HG03575 (cell line): Measurements from ENCODE around the gene VMO1.
"Not testable (repeated sequence)": the region's sequence is repeated elsewhere in the genome, so short reads cannot be mapped to it uniquely, and the experiment has no call there.

Source experiments
- ATAC-seq: cut with Tn5 transposase; IDR thresholded peaks from one replicate; pipeline ENCODE4 v1.9.1; 2021; ENCODE audit not compliant: unreplicated experiment, insufficient number of reproducible peaks, low FRiP score; ENCODE audit errors: extremely low read depth

Gene VMO1

GRCh38 chr17:4786106-4786511 is at the start of gene VMO1:
VMO1 (minus strand) TSS chr17:4786364; CDS start chr17:4786352, 12 bp downstream.
- no peak for ATAC-seq

- ATAC-seq: no peak
Measured at GRCh38 chr17:4834681-4835020, 48.5 kb upstream of the VMO1 start.

- no peak for ATAC-seq
Measured at GRCh38 chr17:4833941-4834680, 47.9 kb upstream of the VMO1 start.

- ATAC-seq: no peak
Measured at GRCh38 chr17:4833178-4833940, 47.2 kb upstream of the VMO1 start, which contains the start of gene MINK1. MINK1 (plus strand) TSS chr17:4833340; CDS start chr17:4833584, 244 bp downstream.

- ATAC-seq: not testable (repeated sequence)
Measured at GRCh38 chr17:4832829-4833177, 46.6 kb upstream of the VMO1 start.

GRCh38 chr17:4827399-4827798 is 41.2 kb upstream of the VMO1 start:
- ATAC-seq: no peak

GRCh38 chr17:4823373-4824089 is 37.4 kb upstream of the VMO1 start:
- no peak for ATAC-seq

GRCh38 chr17:4822835-4823234 is 36.7 kb upstream of the VMO1 start:
- ATAC-seq: no peak

GRCh38 chr17:4818276-4818675 is 32.1 kb upstream of the VMO1 start:
- ATAC-seq: no peak

- ATAC-seq: no peak
Measured at GRCh38 chr17:4816826-4817225, 30.7 kb upstream of the VMO1 start.

GRCh38 chr17:4815043-4815675 is 29.0 kb upstream of the VMO1 start:
- no peak for ATAC-seq

GRCh38 chr17:4812690-4813089 is 26.5 kb upstream of the VMO1 start:
- no peak for ATAC-seq

GRCh38 chr17:4811471-4811870 is 25.3 kb upstream of the VMO1 start:
- no peak for ATAC-seq

- no peak for ATAC-seq
Measured at GRCh38 chr17:4810696-4811290, 24.6 kb upstream of the VMO1 start.

GRCh38 chr17:4808378-4808767 is 22.2 kb upstream of the VMO1 start:
- ATAC-seq: no peak

- ATAC-seq: no peak
Measured at GRCh38 chr17:4807605-4808377, 21.6 kb upstream of the VMO1 start.

- no peak for ATAC-seq
Measured at GRCh38 chr17:4806777-4807604, 20.8 kb upstream of the VMO1 start, which contains the start of gene PLD2. PLD2 (plus strand) TSS chr17:4807152; CDS start chr17:4807773, 621 bp downstream.

GRCh38 chr17:4806456-4806776 is 20.3 kb upstream of the VMO1 start:
- ATAC-seq: no peak
